ENCODE data around the gene DPP8. TPM values are rescaled to one million over a fixed set of nuclear protein-coding genes. Genes with fewer than 3 reads are reported as not detected.
"Not testable (repeated sequence)": the region's sequence is repeated elsewhere in the genome, so short reads cannot be mapped to it uniquely, and the experiment has no call there.

The DPP8 gene
- total RNA-seq, 1 experiment from 2014 or later, result 29.6 TPM

GRCh38 chr15:65553691-65554090, 36.2 kb upstream of the DPP8 start:
- intact Hi-C loops (cut with micrococcal nuclease; ENCODE audit: unreplicated experiment), result no loop called here
- Histone ChIP-seq H3K4me1 (ENCODE audit: insufficient read depth, low read length, poor library complexity, severe bottlenecking) (no peaks in the 10 kb centered on the region), H3K27ac (ENCODE audit: low read depth, low read length, poor library complexity, severe bottlenecking) (no peak overlapping the region), H3K36me3 (ENCODE audit: insufficient read depth, low read length, poor library complexity, severe bottlenecking) (peaks cover 40% of the 10 kb centered on the region), H3K4me3 (ENCODE audit: low read depth, low read length, poor library complexity, severe bottlenecking) (no peak overlapping the region), H3K27me3 (replicated peaks; ENCODE audit: insufficient read depth, low read depth, low read length, poor library complexity) (no peaks in the 10 kb centered on the region), H3K9me3 (ENCODE audit: low read depth, low read length, poor library complexity, severe bottlenecking) (no peaks in the 10 kb centered on the region)
- no TSS peak for BruUV-seq (replicated peaks)
- no peak for TF ChIP-seq CTCF (conservative IDR thresholded peaks at IDR 0.05; ENCODE audit: low read depth, low read length)
- no peak for TF ChIP-seq EZH2 (IDR thresholded peaks at IDR 0.05; ENCODE audit: borderline replicate concordance, low read depth, low read length, poor library complexity, severe bottlenecking)
- POLR2A ChIA-PET (ENCODE audit: low non-redundant PET), result no interaction called here
- no peak for DNase-seq (ENCODE audit: low spot score)
- CTCF ChIA-PET, result no interaction called here

DNA sequence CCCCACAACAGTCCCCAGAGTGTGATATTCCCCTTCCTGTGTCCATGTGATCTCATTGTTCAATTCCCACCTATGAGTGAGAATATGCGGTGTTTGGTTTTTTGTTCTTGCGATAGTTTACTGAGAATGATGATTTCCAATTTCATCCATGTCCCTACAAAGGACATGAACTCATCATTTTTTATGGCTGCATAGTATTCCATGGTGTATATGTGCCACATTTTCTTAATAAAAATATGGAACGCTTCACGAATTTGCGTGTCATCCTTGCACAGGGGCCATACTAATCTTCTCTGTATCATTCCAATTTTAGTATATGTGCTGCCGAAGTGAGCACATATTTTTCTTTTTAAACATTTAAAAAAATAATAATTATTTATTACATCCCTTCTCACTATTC, 35.4 kb upstream of the DPP8 start:
- H3K4me1 ChIP-seq (ENCODE audit: insufficient read depth, low read length, poor library complexity, severe bottlenecking); intact Hi-C loops (cut with micrococcal nuclease; ENCODE audit: unreplicated experiment); BruUV-seq (replicated peaks); H3K4me3 ChIP-seq (ENCODE audit: low read depth, low read length, poor library complexity, severe bottlenecking); H3K27ac ChIP-seq (ENCODE audit: low read depth, low read length, poor library complexity, severe bottlenecking); DNase-seq (ENCODE audit: low spot score); POLR2A ChIA-PET (ENCODE audit: low non-redundant PET); H3K9me3 ChIP-seq (ENCODE audit: low read depth, low read length, poor library complexity, severe bottlenecking); CTCF ChIA-PET; H3K27me3 ChIP-seq (replicated peaks; ENCODE audit: insufficient read depth, low read depth, low read length, poor library complexity): not testable (repeated sequence)
- peaks cover 37% of the 10 kb centered on the region for H3K36me3 ChIP-seq (ENCODE audit: insufficient read depth, low read length, poor library complexity, severe bottlenecking)

DNA sequence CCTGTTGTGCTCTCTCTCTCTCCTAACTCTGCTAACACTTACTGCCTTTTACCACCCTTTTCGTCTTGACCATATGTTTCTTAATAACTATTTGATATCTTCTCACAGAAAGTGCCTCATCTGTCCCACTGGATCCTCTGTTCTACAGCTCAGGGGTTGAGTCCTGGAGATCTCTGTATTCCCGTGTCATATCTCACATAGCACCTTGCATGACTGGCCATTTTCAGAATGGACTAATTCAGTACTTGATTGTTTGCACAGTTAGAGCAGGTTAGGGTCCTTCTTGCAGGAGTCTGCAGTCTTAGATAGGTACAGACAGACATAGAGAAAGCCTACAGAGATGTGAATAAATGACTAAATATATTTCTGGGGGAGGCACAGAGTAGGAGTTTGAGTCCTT, 33.7 kb upstream of the DPP8 start:
- CTCF ChIA-PET, result no interaction called here
- Histone ChIP-seq H3K4me1 (ENCODE audit: insufficient read depth, low read length, poor library complexity, severe bottlenecking) (no peaks in the 10 kb centered on the region), H3K9me3 (ENCODE audit: low read depth, low read length, poor library complexity, severe bottlenecking) (no peaks in the 10 kb centered on the region), H3K4me3 (ENCODE audit: low read depth, low read length, poor library complexity, severe bottlenecking) (no peak overlapping the region), H3K36me3 (ENCODE audit: insufficient read depth, low read length, poor library complexity, severe bottlenecking) (peaks cover 28% of the 10 kb centered on the region), H3K27ac (ENCODE audit: low read depth, low read length, poor library complexity, severe bottlenecking) (no peak overlapping the region), H3K27me3 (replicated peaks; ENCODE audit: insufficient read depth, low read depth, low read length, poor library complexity) (no peaks in the 10 kb centered on the region)
- TF ChIP-seq CTCF (conservative IDR thresholded peaks at IDR 0.05; ENCODE audit: low read depth, low read length) (no peak), EZH2 (IDR thresholded peaks at IDR 0.05; ENCODE audit: borderline replicate concordance, low read depth, low read length, poor library complexity, severe bottlenecking) (no peak)
- no peak for DNase-seq (ENCODE audit: low spot score)
- POLR2A ChIA-PET (ENCODE audit: low non-redundant PET), result no interaction called here
- intact Hi-C loops (cut with micrococcal nuclease; ENCODE audit: unreplicated experiment), result no loop called here
- no TSS peak for BruUV-seq (replicated peaks)

GRCh38 chr15:65550681-65551098, 33.2 kb upstream of the DPP8 start:
- no peaks in the 10 kb centered on the region for H3K9me3 ChIP-seq (ENCODE audit: low read depth, low read length, poor library complexity, severe bottlenecking)
- no peak overlapping the region for H3K4me3 ChIP-seq (ENCODE audit: low read depth, low read length, poor library complexity, severe bottlenecking)
- POLR2A ChIA-PET (ENCODE audit: low non-redundant PET), result no interaction called here
- CTCF ChIA-PET, result no interaction called here
- TF ChIP-seq CTCF (conservative IDR thresholded peaks at IDR 0.05; ENCODE audit: low read depth, low read length) (no peak), EZH2 (IDR thresholded peaks at IDR 0.05; ENCODE audit: borderline replicate concordance, low read depth, low read length, poor library complexity, severe bottlenecking) (no peak)
- no peak for DNase-seq (ENCODE audit: low spot score)
- H3K36me3 ChIP-seq (ENCODE audit: insufficient read depth, low read length, poor library complexity, severe bottlenecking), result peaks cover 23% of the 10 kb centered on the region
- BruUV-seq (replicated peaks), result no TSS peak
- H3K27me3 ChIP-seq (replicated peaks; ENCODE audit: insufficient read depth, low read depth, low read length, poor library complexity), result no peaks in the 10 kb centered on the region
- intact Hi-C loops (cut with micrococcal nuclease; ENCODE audit: unreplicated experiment), result no loop called here
- H3K4me1 ChIP-seq (ENCODE audit: insufficient read depth, low read length, poor library complexity, severe bottlenecking), result no peaks in the 10 kb centered on the region
- no peak overlapping the region for H3K27ac ChIP-seq (ENCODE audit: low read depth, low read length, poor library complexity, severe bottlenecking)

GRCh38 chr15:65549288-65549687, 31.8 kb upstream of the DPP8 start:
- H3K27ac ChIP-seq (ENCODE audit: low read depth, low read length, poor library complexity, severe bottlenecking); intact Hi-C loops (cut with micrococcal nuclease; ENCODE audit: unreplicated experiment); DNase-seq (ENCODE audit: low spot score); H3K27me3 ChIP-seq (replicated peaks; ENCODE audit: insufficient read depth, low read depth, low read length, poor library complexity); H3K4me3 ChIP-seq (ENCODE audit: low read depth, low read length, poor library complexity, severe bottlenecking); H3K9me3 ChIP-seq (ENCODE audit: low read depth, low read length, poor library complexity, severe bottlenecking); BruUV-seq (replicated peaks); H3K4me1 ChIP-seq (ENCODE audit: insufficient read depth, low read length, poor library complexity, severe bottlenecking); CTCF ChIA-PET: not testable (repeated sequence)
- H3K36me3 ChIP-seq (ENCODE audit: insufficient read depth, low read length, poor library complexity, severe bottlenecking), result peaks cover 11% of the 10 kb centered on the region
- POLR2A ChIA-PET (ENCODE audit: low non-redundant PET), result interaction anchor here (0.6 kb wide), 2 partner anchors 23 to 317 kb away, joined by 3 read pairs; no protein-coding TSS in a partner anchor
